Measurements from ENCODE around the gene KRTAP4-3.

- TF ChIP-seq CTCF (IDR thresholded peaks at IDR 0.05 in 4 of 5, conservative IDR thresholded peaks at IDR 0.05 in 1 of 5) = no peak
- TF ChIP-seq POLR2A (IDR thresholded peaks at IDR 0.05) = no peak
Measured at GRCh38 chr17:41121742-41122141, 46.3 kb downstream of the KRTAP4-3 start.

Data from gastrocnemius medialis (tissue), 4 donors.